ENCODE data around the gene PLEKHG5.

DNA sequence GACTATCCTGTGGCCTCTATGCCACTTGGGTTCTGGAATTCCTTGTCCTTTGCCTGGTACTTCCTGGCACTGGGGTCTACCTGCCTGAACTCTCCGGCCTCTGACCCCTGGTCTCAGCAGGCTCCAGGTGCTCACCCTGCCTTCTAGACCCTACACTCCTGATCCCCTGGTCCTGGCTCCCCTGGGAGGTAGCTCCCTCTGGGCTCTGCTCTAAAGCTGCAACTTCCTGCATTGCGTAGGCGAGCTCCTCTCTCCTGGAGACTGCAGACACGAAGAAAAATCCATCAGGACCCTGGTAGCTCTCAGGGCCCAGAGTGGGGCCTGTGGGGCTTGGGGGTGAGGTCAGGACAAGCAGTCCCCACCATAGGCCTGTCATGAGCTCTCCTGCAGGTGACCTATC is 7.8 kb upstream of the PLEKHG5 start:
- TF ChIP-seq, protein P1, sequence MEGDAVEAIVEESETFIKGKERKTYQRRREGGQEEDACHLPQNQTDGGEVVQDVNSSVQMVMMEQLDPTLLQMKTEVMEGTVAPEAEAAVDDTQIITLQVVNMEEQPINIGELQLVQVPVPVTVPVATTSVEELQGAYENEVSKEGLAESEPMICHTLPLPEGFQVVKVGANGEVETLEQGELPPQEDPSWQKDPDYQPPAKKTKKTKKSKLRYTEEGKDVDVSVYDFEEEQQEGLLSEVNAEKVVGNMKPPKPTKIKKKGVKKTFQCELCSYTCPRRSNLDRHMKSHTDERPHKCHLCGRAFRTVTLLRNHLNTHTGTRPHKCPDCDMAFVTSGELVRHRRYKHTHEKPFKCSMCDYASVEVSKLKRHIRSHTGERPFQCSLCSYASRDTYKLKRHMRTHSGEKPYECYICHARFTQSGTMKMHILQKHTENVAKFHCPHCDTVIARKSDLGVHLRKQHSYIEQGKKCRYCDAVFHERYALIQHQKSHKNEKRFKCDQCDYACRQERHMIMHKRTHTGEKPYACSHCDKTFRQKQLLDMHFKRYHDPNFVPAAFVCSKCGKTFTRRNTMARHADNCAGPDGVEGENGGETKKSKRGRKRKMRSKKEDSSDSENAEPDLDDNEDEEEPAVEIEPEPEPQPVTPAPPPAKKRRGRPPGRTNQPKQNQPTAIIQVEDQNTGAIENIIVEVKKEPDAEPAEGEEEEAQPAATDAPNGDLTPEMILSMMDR (IDR thresholded peaks at IDR 0.05) = no peak
- no peak for TF ChIP-seq POLR2A (IDR thresholded peaks at IDR 0.05; ENCODE audit: low read length)
